A673 (cell line): ENCODE results near the gene CYP27C1. TPM values are rescaled to one million over a fixed set of nuclear protein-coding genes. Genes with fewer than 3 reads are reported as not detected.

ENCODE experiments used
- BruUV-seq: library from RNA; stranded (reverse); fragments of 400-500 nt; replicated peaks from 2 replicates; lab custom pipeline; 2021; lab: Mats Ljungman, UMichigan
- CTCF ChIA-PET: fragments of 300-600 bp; sonication (Branson Sonifier 250); formaldehyde crosslinking; loops from one replicate; lab custom pipeline; 2022; ENCODE audit warnings: antibody characterized with exemption; lab: Charles Lee
- POLR2A ChIA-PET: fragments of 300-600 bp; sonication (Branson Sonifier 250); formaldehyde crosslinking; loops from one replicate; lab custom pipeline; 2022; ENCODE audit warnings: antibody characterized with exemption; ENCODE audit not compliant: low non-redundant PET; lab: Charles Lee
- DNase-seq: peaks from one replicate; pipeline ENCODE4 v3.0.0-alpha.2; 2015; ENCODE audit warnings: low spot score
- H3K27ac ChIP-seq: fragments of 200-600 bp; sonication (generic); 2 replicates; pipeline ENCODE4 v1.5.1; 2016; ENCODE audit warnings: mixed run types, low read depth, mild to moderate bottlenecking, mixed read lengths, antibody characterized with exemption, low read length; ENCODE audit not compliant: poor library complexity, severe bottlenecking
- H3K27me3 ChIP-seq: fragments of 200-600 bp; sonication (generic); replicated peaks from 2 replicates; pipeline ENCODE4 v1.6.1; 2017; ENCODE audit warnings: mixed run types, low read depth, mild to moderate bottlenecking, mixed read lengths, antibody characterized with exemption, low read length; ENCODE audit not compliant: insufficient read depth, poor library complexity
- H3K36me3 ChIP-seq: fragments of 200-600 bp; sonication (generic); 2 replicates; pipeline ENCODE4 v1.6.1; 2016; ENCODE audit warnings: mixed run types, mild to moderate bottlenecking, mixed read lengths, antibody characterized with exemption, low read length; ENCODE audit not compliant: insufficient read depth, poor library complexity, severe bottlenecking
- H3K4me1 ChIP-seq: fragments of 200-600 bp; sonication (generic); 2 replicates; pipeline ENCODE4 v1.6.1; 2017; ENCODE audit warnings: mixed run types, mild to moderate bottlenecking, mixed read lengths, antibody characterized with exemption, low read length; ENCODE audit not compliant: insufficient read depth, poor library complexity, severe bottlenecking
- H3K4me3 ChIP-seq: fragments of 200-600 bp; sonication (generic); 2 replicates; pipeline ENCODE4 v1.5.1; 2016; ENCODE audit warnings: low read depth, mixed run types, mild to moderate bottlenecking, mixed read lengths, low read length; ENCODE audit not compliant: poor library complexity, severe bottlenecking
- H3K9me3 ChIP-seq: fragments of 200-600 bp; sonication (generic); 2 replicates; pipeline ENCODE4 v1.6.1; 2016; ENCODE audit warnings: mixed run types, low read depth, mild to moderate bottlenecking, mixed read lengths, antibody characterized with exemption, low read length; ENCODE audit not compliant: poor library complexity, severe bottlenecking
- CTCF ChIP-seq: fragments of 300-800, 200-600 bp; sonication (generic); conservative IDR thresholded peaks from 2 replicates; pipeline ENCODE4 v1.5.1; 2017; ENCODE audit warnings: low read depth, mild to moderate bottlenecking, antibody characterized with exemption, low read length, moderate library complexity, mixed read lengths
- EZH2 ChIP-seq: fragments of 200-600 bp; sonication (generic); IDR thresholded peaks from 2 replicates; pipeline ENCODE4 v1.6.1; 2017; ENCODE audit warnings: borderline replicate concordance, low read depth, mild to moderate bottlenecking, mixed read lengths, antibody characterized with exemption, low read length; ENCODE audit not compliant: poor library complexity, severe bottlenecking
- intact Hi-C: fragments of 100-400 bp; cut with micrococcal nuclease; formaldehyde crosslinking; loops from one replicate; pipeline ENCODE4 v1.10.0; 2022; ENCODE audit not compliant: unreplicated experiment
- total RNA-seq: library from RNA; stranded (reverse); gene quantifications from 2 replicates; pipeline ENCODE4 v1.2.3, GENCODE V29; 2021

The CYP27C1 gene
- total RNA-seq, 1 experiment from 2014 or later = 4.2 TPM

GRCh38 chr2:127256866-127257265, 36.8 kb upstream of the CYP27C1 start:
- H3K4me1 ChIP-seq = no peaks in the 10 kb centered on the region
- no peaks in the 10 kb centered on the region for H3K9me3 ChIP-seq
- POLR2A ChIA-PET = no interaction called here
- no peak overlapping the region for H3K27ac ChIP-seq
- TF ChIP-seq EZH2 (no peak), CTCF (no peak)
- no peaks in the 10 kb centered on the region for H3K27me3 ChIP-seq
- CTCF ChIA-PET = no interaction called here
- BruUV-seq = no TSS peak
- no peak overlapping the region for H3K4me3 ChIP-seq
- H3K36me3 ChIP-seq = peaks cover 46% of the 10 kb centered on the region
- no peak for DNase-seq
- intact Hi-C loops = no loop called here

- H3K27ac ChIP-seq = no peak overlapping the region
- H3K9me3 ChIP-seq = no peaks in the 10 kb centered on the region
- H3K4me3 ChIP-seq = no peak overlapping the region
- no peaks in the 10 kb centered on the region for H3K4me1 ChIP-seq
- DNase-seq = no peak
- no peak for TF ChIP-seq CTCF
- no peak for TF ChIP-seq EZH2
- peaks cover 44% of the 10 kb centered on the region for H3K36me3 ChIP-seq
- no peaks in the 10 kb centered on the region for H3K27me3 ChIP-seq
- intact Hi-C loops = no loop called here
- POLR2A ChIA-PET = no interaction called here
- CTCF ChIA-PET = no interaction called here
- BruUV-seq = no TSS peak
Observed at GRCh38 chr2:127256381-127256780, 36.3 kb upstream of the CYP27C1 start.

- POLR2A ChIA-PET = no interaction called here
Observed at GRCh38 chr2:127255721-127256120, 35.6 kb upstream of the CYP27C1 start.

More at GRCh38 chr2:127255721-127256120, 35.6 kb upstream of the CYP27C1 start:
- intact Hi-C loops = no loop called here
- Histone ChIP-seq H3K4me1 (no peaks in the 10 kb centered on the region), H3K27me3 (no peaks in the 10 kb centered on the region), H3K36me3 (peaks cover 38% of the 10 kb centered on the region), H3K27ac (no peak overlapping the region), H3K4me3 (no peak overlapping the region), H3K9me3 (no peaks in the 10 kb centered on the region)
- DNase-seq = no peak
- no peak for TF ChIP-seq EZH2
- TF ChIP-seq CTCF = no peak
- no TSS peak for BruUV-seq
- CTCF ChIA-PET = no interaction called here
